H9 (cell line): ENCODE results near the gene NCKAP5. TPM values are rescaled to one million over a fixed set of nuclear protein-coding genes. Genes with fewer than 3 reads are reported as not detected.

ENCODE experiments used
- DNase-seq: peaks from one replicate; pipeline ENCODE4 v3.0.0-alpha.2; 2017
- H2AFZ ChIP-seq: one replicate; pipeline ENCODE4 v1.6.1; 2013; ENCODE audit warnings: mild to moderate bottlenecking, low read length, control low read depth, moderate library complexity
- H2AK5ac ChIP-seq: 2 replicates; pipeline ENCODE4 v1.6.1; 2013; ENCODE audit warnings: low read length, control low read depth, mixed read lengths; ENCODE audit not compliant: insufficient read length
- H2BK120ac ChIP-seq: one replicate; pipeline ENCODE4 v1.6.1; 2013; ENCODE audit warnings: low read depth, mild to moderate bottlenecking, low read length, control low read depth, inconsistent platforms; ENCODE audit not compliant: poor library complexity, severe bottlenecking
- H2BK12ac ChIP-seq: 2 replicates; pipeline ENCODE4 v1.6.1; 2013; ENCODE audit warnings: low read length, control low read depth, mixed read lengths, low read depth; ENCODE audit not compliant: insufficient read length
- H2BK15ac ChIP-seq: 2 replicates; pipeline ENCODE4 v1.6.1; 2013; ENCODE audit warnings: low read depth, low read length, control low read depth
- H2BK20ac ChIP-seq: one replicate; pipeline ENCODE4 v1.6.1; 2013; ENCODE audit warnings: low read depth, mild to moderate bottlenecking, low read length, control low read depth, inconsistent platforms; ENCODE audit not compliant: poor library complexity, severe bottlenecking
- H2BK5ac ChIP-seq: 2 replicates; pipeline ENCODE4 v1.6.1; 2013; ENCODE audit warnings: low read length, control low read depth, mixed read lengths; ENCODE audit not compliant: insufficient read length
- H3K14ac ChIP-seq: 2 replicates; pipeline ENCODE4 v1.6.1; 2013; ENCODE audit warnings: low read length, control low read depth; ENCODE audit not compliant: insufficient read depth
- H3K18ac ChIP-seq: 2 replicates; pipeline ENCODE4 v1.6.1; 2013; ENCODE audit warnings: low read depth, mild to moderate bottlenecking, mixed read lengths, low read length, control low read depth; ENCODE audit not compliant: insufficient read length
- H3K23ac ChIP-seq: 2 replicates; pipeline ENCODE4 v1.6.1; 2013; ENCODE audit warnings: low read length, control low read depth, mixed read lengths, low read depth; ENCODE audit not compliant: insufficient read length
- H3K23me2 ChIP-seq: 2 replicates; pipeline ENCODE4 v1.6.1; 2013; ENCODE audit warnings: low read depth, mild to moderate bottlenecking, mixed read lengths, low read length, control low read depth; ENCODE audit not compliant: insufficient read length, poor library complexity, severe bottlenecking
- H3K27ac ChIP-seq: 2 replicates; pipeline ENCODE4 v1.5.1; 2013; ENCODE audit warnings: low read length, control low read depth, mixed read lengths, low read depth; ENCODE audit not compliant: insufficient read length
- H3K27me3 ChIP-seq: 2 replicates; pipeline ENCODE4 v1.6.1; 2013; ENCODE audit warnings: low read length, control low read depth, inconsistent platforms; ENCODE audit not compliant: insufficient read depth
- H3K4ac ChIP-seq: 2 replicates; pipeline ENCODE4 v1.6.1; 2013; ENCODE audit warnings: low read depth, mild to moderate bottlenecking, control low read depth, inconsistent platforms, low read length, moderate library complexity
- H3K4me1 ChIP-seq: 2 replicates; pipeline ENCODE4 v1.6.1; 2013; ENCODE audit warnings: low read length, control low read depth, inconsistent platforms; ENCODE audit not compliant: insufficient read depth
- H3K4me2 ChIP-seq: 2 replicates; pipeline ENCODE4 v1.6.1; 2013; ENCODE audit warnings: low read length, control low read depth, mixed read lengths; ENCODE audit not compliant: insufficient read length, insufficient read depth
- H3K56ac ChIP-seq: 2 replicates; pipeline ENCODE4 v1.6.1; 2013; ENCODE audit warnings: low read depth, mild to moderate bottlenecking, mixed read lengths, low read length, control low read depth; ENCODE audit not compliant: insufficient read length
- H3K79me1 ChIP-seq: 2 replicates; pipeline ENCODE4 v1.6.1; 2013; ENCODE audit warnings: low read depth, mild to moderate bottlenecking, moderate library complexity, low read length, control low read depth, inconsistent platforms; ENCODE audit not compliant: insufficient read depth, poor library complexity, severe bottlenecking
- H3K79me2 ChIP-seq: 2 replicates; pipeline ENCODE4 v1.6.1; 2013; ENCODE audit warnings: low read length, control low read depth, inconsistent platforms; ENCODE audit not compliant: insufficient read depth
- H3K9ac ChIP-seq: 2 replicates; pipeline ENCODE4 v1.6.1; 2013; ENCODE audit warnings: low read length, control low read depth, mixed read lengths; ENCODE audit not compliant: insufficient read length; ENCODE audit errors: extremely low read depth
- H3K9me3 ChIP-seq: one replicate; pipeline ENCODE4 v1.6.1; 2013; ENCODE audit warnings: low read depth, low read length, inconsistent platforms; ENCODE audit not compliant: control insufficient read depth
- H3T11ph ChIP-seq: one replicate; pipeline ENCODE4 v1.6.1; 2013; ENCODE audit warnings: mild to moderate bottlenecking, low read length, control low read depth, inconsistent platforms
- H4K20me1 ChIP-seq: one replicate; pipeline ENCODE4 v1.6.1; 2013; ENCODE audit not compliant: control insufficient read depth, insufficient read length, insufficient read depth
- H4K5ac ChIP-seq: 2 replicates; pipeline ENCODE4 v1.6.1; 2013; ENCODE audit warnings: low read depth, mild to moderate bottlenecking, mixed read lengths, low read length, control low read depth; ENCODE audit not compliant: insufficient read length
- H4K8ac ChIP-seq: replicated peaks from 2 replicates; pipeline ENCODE4 v1.6.1; 2013; ENCODE audit warnings: low read length, control low read depth, mixed read lengths, low read depth; ENCODE audit not compliant: insufficient read length
- H4K91ac ChIP-seq: 2 replicates; pipeline ENCODE4 v1.6.1; 2013; ENCODE audit warnings: low read depth, mild to moderate bottlenecking, moderate library complexity, mixed read lengths, low read length, control low read depth; ENCODE audit not compliant: insufficient read length
- H3K27ac Mint-ChIP-seq, 3 experiments: 2 replicates in 2 of 3; 3 replicates in 1 of 3; pipeline ENCODE4 v1.8.0; 2020 to 2021; ENCODE audit warnings: mixed read lengths in 3 of 3, mild to moderate bottlenecking in 1 of 3, moderate library complexity in 1 of 3
- H3K27me3 Mint-ChIP-seq: 2 replicates; pipeline ENCODE4 v1.8.0; 2021; ENCODE audit warnings: low read depth, mild to moderate bottlenecking, moderate library complexity, mixed read lengths
- H3K36me3 Mint-ChIP-seq, 3 experiments: 2 replicates in 2 of 3; 3 replicates in 1 of 3; pipeline ENCODE4 v1.8.0; 2020 to 2021; ENCODE audit warnings: low read depth in 3 of 3, mixed read lengths in 3 of 3; ENCODE audit not compliant: insufficient read depth in 1 of 3
- H3K4me1 Mint-ChIP-seq, 2 experiments: 2 replicates each; pipeline ENCODE4 v1.8.0; 2020; ENCODE audit warnings: mixed read lengths in 2 of 2
- H3K4me3 Mint-ChIP-seq, 2 experiments: 2 replicates in 1 of 2; 3 replicates in 1 of 2; pipeline ENCODE4 v1.8.0; 2020 to 2021; ENCODE audit warnings: mild to moderate bottlenecking in 2 of 2, mixed read lengths in 2 of 2, moderate library complexity in 1 of 2
- H3K9me3 Mint-ChIP-seq, 2 experiments: 2 replicates in 1 of 2; 3 replicates in 1 of 2; pipeline ENCODE4 v1.8.0; 2020; ENCODE audit warnings: mild to moderate bottlenecking in 2 of 2, mixed read lengths in 2 of 2, moderate library complexity in 1 of 2
- CTCF ChIP-seq: fragments of 200-600 bp; sonication (generic); conservative IDR thresholded peaks from 3 replicates; pipeline ENCODE4 v1.8.0; 2021; ENCODE audit warnings: antibody characterized with exemption, mild to moderate bottlenecking
- WGBS: extraction: QIAGEN DNeasy Blood & Tissue Kit; methylation state at CpG from one replicate; pipeline ENCODE4 v1.1.7; 2013; ENCODE audit warnings: missing lambda C conversion rate, low lambda C conversion rate, mixed read lengths; ENCODE audit not compliant: insufficient read length; ENCODE audit errors: extremely low coverage; 5-methylcytosine and 5-hydroxymethylcytosine counted together
- total RNA-seq: library from RNA; stranded (reverse); gene quantifications from 2 replicates; pipeline ENCODE4 v1.2.1, GENCODE V29; 2021

The NCKAP5 gene
- total RNA-seq, 1 experiment from 2014 or later, result 0.26 TPM

GRCh38 chr2:132772340-132772739, 795.9 kb downstream of the NCKAP5 start:
- Histone ChIP-seq H3K27me3 (no peaks in the 10 kb centered on the region), H3K79me2 (no peaks in the 10 kb centered on the region), H4K20me1 (no peaks in the 10 kb centered on the region), H3K4ac (no peak overlapping the region), H4K5ac (no peak overlapping the region), H3K23me2 (no peaks in the 10 kb centered on the region), H2AFZ (no peak overlapping the region), H3K18ac (no peak overlapping the region), H3K14ac (no peak overlapping the region), H2BK120ac (no peak overlapping the region), H2BK20ac (no peak overlapping the region), H2BK5ac (no peak overlapping the region), H3K4me2 (no peak overlapping the region), H4K8ac (no peak overlapping the region), H2AK5ac (no peak overlapping the region), H3K79me1 (no peaks in the 10 kb centered on the region), H3K9me3 (no peaks in the 10 kb centered on the region), H2BK15ac (no peak overlapping the region), H3K56ac (no peak overlapping the region), H3T11ph (no peak overlapping the region), H3K27ac (no peak overlapping the region), H3K4me1 (no peaks in the 10 kb centered on the region), H3K23ac (no peak overlapping the region), H4K91ac (no peak overlapping the region), H2BK12ac (no peak overlapping the region), H3K9ac (no peak overlapping the region)
- H3K4me3 Mint-ChIP-seq, result no peak overlapping the region
- no peak overlapping the region for H3K27ac Mint-ChIP-seq
- peaks cover 4% of the 10 kb centered on the region in 2 experiments; a peak in 3 of 4 replicates for H3K4me1 Mint-ChIP-seq
- 0 out of 7 replicates have a peak, but pooled peaks cover 0 to 1% (median 0%) of the 10 kb centered on the region in 3 experiments for H3K36me3 Mint-ChIP-seq
- no peaks in the 10 kb centered on the region for H3K27me3 Mint-ChIP-seq
- DNase-seq, result no peak
- H3K9me3 Mint-ChIP-seq, result no peaks in the 10 kb centered on the region; a peak in 2 of 5 replicates
- no CpG with 5 or more reads among the region's 2 CpGs for WGBS
- no peak for TF ChIP-seq CTCF
